CD4-positive, alpha-beta T cell (primary cell): ENCODE results near the gene PLEK. TPM values are rescaled to one million over a fixed set of nuclear protein-coding genes. Genes with fewer than 3 reads are reported as not detected.

Source experiments
- ATAC-seq: fragments of 200-7000 bp; cut with Tn5 transposase; one replicate; pipeline ENCODE4 v1.10.0; 2022; ENCODE audit warnings: mild to moderate bottlenecking; ENCODE audit not compliant: poor library complexity
- CTCF ChIA-PET: fragments of 350-600 bp; sonication (Branson Sonifier 250); formaldehyde crosslinking; loops from one replicate; lab custom pipeline; 2021; ENCODE audit warnings: antibody characterized with exemption, inconsistent platforms; lab: Charles Lee
- POLR2A ChIA-PET: fragments of 350-600 bp; sonication (Branson Sonifier 250); formaldehyde crosslinking; loops from one replicate; lab custom pipeline; 2021; ENCODE audit warnings: antibody characterized with exemption, inconsistent platforms; lab: Charles Lee
- DNase-seq, 14 experiments: peaks; one replicate each; pipeline ENCODE4 v3.0.0-alpha.2; 2013 to 2020; ENCODE audit warnings: mixed read lengths in 2 of 14
- H3K27ac ChIP-seq, 2 donors: one replicate each; pipeline versions ENCODE4 v1.5.1 to v1.7.0; 2013; ENCODE audit warnings: low read length in 2 of 2, low read depth in 1 of 2, mild to moderate bottlenecking in 1 of 2
- H3K27me3 ChIP-seq, 2 experiments: 1 replicate in 1 of 2; 2 replicates in 1 of 2; pipeline versions ENCODE4 v1.6.1 to v1.7.0; 2013; ENCODE audit warnings: low read length in 2 of 2, control low read depth in 1 of 2, mild to moderate bottlenecking in 1 of 2, moderate library complexity in 1 of 2; ENCODE audit not compliant: insufficient read depth in 2 of 2, control insufficient read depth in 1 of 2
- H3K36me3 ChIP-seq: one replicate; pipeline ENCODE4 v1.6.1; 2013; ENCODE audit warnings: low read length, control low read depth; ENCODE audit not compliant: insufficient read depth
- H3K4me1 ChIP-seq: one replicate; pipeline ENCODE4 v1.6.1; 2013; ENCODE audit warnings: low read length, control low read depth; ENCODE audit not compliant: insufficient read depth
- H3K4me3 ChIP-seq: one replicate; pipeline ENCODE4 v1.5.1; 2013; ENCODE audit warnings: mild to moderate bottlenecking, low read length, moderate library complexity
- H3K9me3 ChIP-seq, 2 experiments: 1 replicate in 1 of 2; 2 replicates in 1 of 2; pipeline versions ENCODE4 v1.6.1 to v1.7.0; 2013; ENCODE audit warnings: low read length in 2 of 2, mild to moderate bottlenecking in 2 of 2, control low read depth in 1 of 2, moderate library complexity in 1 of 2; ENCODE audit not compliant: control insufficient read depth in 1 of 2, insufficient read depth in 1 of 2
- H3K27ac Mint-ChIP-seq: one replicate; pipeline ENCODE4 v1.8.0; 2020; ENCODE audit warnings: mixed read lengths
- H3K27me3 Mint-ChIP-seq: one replicate; pipeline ENCODE4 v1.8.0; 2021; ENCODE audit warnings: mixed read lengths
- H3K36me3 Mint-ChIP-seq: one replicate; pipeline ENCODE4 v1.8.0; 2021; ENCODE audit warnings: low read depth, mixed read lengths
- H3K4me1 Mint-ChIP-seq: one replicate; pipeline ENCODE4 v1.8.0; 2021; ENCODE audit warnings: low read depth, mixed read lengths
- H3K4me3 Mint-ChIP-seq: one replicate; pipeline ENCODE4 v1.8.0; 2020; ENCODE audit warnings: mild to moderate bottlenecking, mixed read lengths
- H3K9me3 Mint-ChIP-seq: one replicate; pipeline ENCODE4 v1.8.0; 2020; ENCODE audit warnings: mixed read lengths
- CTCF ChIP-seq: fragments of 200-600 bp; IDR thresholded peaks from one replicate; pipeline ENCODE4 v1.8.0; 2022; ENCODE audit warnings: antibody characterized with exemption, mild to moderate bottlenecking
- intact Hi-C, 2 experiments: fragments of 100-400 bp; cut with DNase I in 1 of 2; cut with micrococcal nuclease in 1 of 2; formaldehyde crosslinking; loops; one replicate each; pipeline versions ENCODE4 v1.15.1 to v1.9.0; 2023 to 2025; cut with DNase I, micrococcal nuclease
- total RNA-seq, 174 experiments: library from RNA in 2 of 174; stranded (reverse) in 2 of 174; gene quantifications; one replicate each; pipeline ENCODE4 v1.2.3 and lab custom pipeline; 2021 to 2026

PLEK gene
- total RNA-seq, 2 experiments from 2014 or later: 5.3 to 6.3 TPM

DNA sequence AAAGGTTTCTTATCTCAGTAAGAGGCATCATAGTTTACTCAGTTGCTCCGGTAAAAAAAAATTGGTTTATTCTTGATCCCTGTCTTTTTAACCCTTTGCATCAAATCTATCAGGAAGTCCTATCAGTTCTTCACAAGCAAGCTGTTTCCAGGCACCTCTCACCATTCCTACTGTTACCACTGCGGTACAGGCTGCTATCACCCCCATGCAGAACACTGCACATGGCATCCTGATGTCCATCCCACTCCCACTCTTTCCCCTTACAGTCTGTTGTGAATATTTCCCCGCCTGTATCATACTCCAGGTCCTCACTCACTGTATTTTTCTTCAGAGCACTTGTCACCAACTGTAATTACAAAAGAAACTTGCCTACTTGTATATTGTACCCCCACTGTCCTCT lies 40.0 kb upstream of the PLEK start:
- no peak overlapping the region for H3K27ac Mint-ChIP-seq
- Histone ChIP-seq H3K27ac (no peak overlapping the region), H3K36me3 (no peaks in the 10 kb centered on the region), H3K4me1 (peaks cover 3% of the 10 kb centered on the region), H3K4me3 (no peak overlapping the region), H3K9me3 (no peaks in the 10 kb centered on the region), H3K27me3 (peaks cover 16 to 44% of the 10 kb centered on the region in 2 experiments)
- no peak overlapping the region for H3K4me3 Mint-ChIP-seq
- DNase-seq (no peak), ATAC-seq (no peak)
- H3K4me1 Mint-ChIP-seq: peaks cover 2% of the 10 kb centered on the region
- H3K9me3 Mint-ChIP-seq: no peaks in the 10 kb centered on the region
- peaks cover 73% of the 10 kb centered on the region for H3K27me3 Mint-ChIP-seq
- intact Hi-C loops: no loop called here
- CTCF ChIA-PET: no interaction called here
- no peak for TF ChIP-seq CTCF
- POLR2A ChIA-PET: no interaction called here
- H3K36me3 Mint-ChIP-seq: no peaks in the 10 kb centered on the region

DNA sequence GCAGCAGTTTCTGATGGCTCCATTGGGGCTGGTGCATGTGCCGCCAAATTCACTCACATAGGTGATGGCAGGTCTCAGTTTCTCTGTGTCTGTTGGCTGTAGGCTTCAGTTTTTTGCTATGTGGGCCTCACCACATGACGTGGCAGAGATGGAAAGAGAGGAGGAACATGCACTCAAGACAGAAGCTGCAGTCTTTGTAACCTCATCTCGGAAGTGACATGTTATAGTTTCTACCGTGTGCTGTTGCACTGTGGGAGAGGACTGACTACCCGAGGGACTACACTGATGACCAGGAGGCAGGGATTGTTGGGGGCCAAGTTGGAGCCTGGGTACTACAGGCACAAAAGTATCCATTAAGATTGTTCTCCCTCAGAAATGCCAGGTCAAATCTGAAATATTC lies 36.2 kb upstream of the PLEK start:
- no peak for TF ChIP-seq CTCF
- ATAC-seq (no peak), DNase-seq (no peak)
- H3K4me1 ChIP-seq: no peaks in the 10 kb centered on the region
- H3K9me3 ChIP-seq: no peaks in the 10 kb centered on the region
- H3K27me3 ChIP-seq: peaks cover 7 to 14% of the 10 kb centered on the region in 2 experiments
- intact Hi-C loops: no loop called here
- peaks cover 40% of the 10 kb centered on the region for H3K27me3 Mint-ChIP-seq
- no peak overlapping the region for H3K27ac ChIP-seq
- no peaks in the 10 kb centered on the region for H3K4me1 Mint-ChIP-seq
- H3K36me3 ChIP-seq: no peaks in the 10 kb centered on the region
- H3K36me3 Mint-ChIP-seq: no peaks in the 10 kb centered on the region
- H3K27ac Mint-ChIP-seq: no peak overlapping the region
- ChIA-PET POLR2A (no interaction called here), CTCF (no interaction called here)
- H3K4me3 Mint-ChIP-seq: no peak overlapping the region
- no peaks in the 10 kb centered on the region for H3K9me3 Mint-ChIP-seq
- H3K4me3 ChIP-seq: no peak overlapping the region

- ChIA-PET CTCF (no interaction called here), POLR2A (no interaction called here)
- Histone ChIP-seq H3K4me1 (no peaks in the 10 kb centered on the region), H3K4me3 (no peak overlapping the region), H3K27ac (no peak overlapping the region), H3K36me3 (no peaks in the 10 kb centered on the region), H3K27me3 (peaks cover 0 to 7% of the 10 kb centered on the region in 2 experiments), H3K9me3 (no peaks in the 10 kb centered on the region)
- intact Hi-C loops: no loop called here
- no peaks in the 10 kb centered on the region for H3K4me1 Mint-ChIP-seq
- no peaks in the 10 kb centered on the region for H3K9me3 Mint-ChIP-seq
- no peak for ATAC-seq
- no peak for DNase-seq
- no peak overlapping the region for H3K4me3 Mint-ChIP-seq
- peaks cover 26% of the 10 kb centered on the region for H3K27me3 Mint-ChIP-seq
- TF ChIP-seq CTCF: no peak
- H3K27ac Mint-ChIP-seq: no peak overlapping the region
- H3K36me3 Mint-ChIP-seq: no peaks in the 10 kb centered on the region
Measured at GRCh38 chr2:68330691-68331090, 34.4 kb upstream of the PLEK start.
